A673 (cell line): ENCODE data around the gene CALCR. TPM values are rescaled to one million over a fixed set of nuclear protein-coding genes. Genes with fewer than 3 reads are reported as not detected.

ENCODE experiments used
- BruUV-seq: library from RNA; stranded (reverse); fragments of 400-500 nt; replicated peaks from 2 replicates; lab custom pipeline; 2021; lab: Mats Ljungman, UMichigan
- CTCF ChIA-PET: fragments of 300-600 bp; sonication (Branson Sonifier 250); formaldehyde crosslinking; loops from one replicate; lab custom pipeline; 2022; ENCODE audit warnings: antibody characterized with exemption; lab: Charles Lee
- POLR2A ChIA-PET: fragments of 300-600 bp; sonication (Branson Sonifier 250); formaldehyde crosslinking; loops from one replicate; lab custom pipeline; 2022; ENCODE audit warnings: antibody characterized with exemption; ENCODE audit not compliant: low non-redundant PET; lab: Charles Lee
- DNase-seq: peaks from one replicate; pipeline ENCODE4 v3.0.0-alpha.2; 2015; ENCODE audit warnings: low spot score
- H3K27ac ChIP-seq: fragments of 200-600 bp; sonication (generic); 2 replicates; pipeline ENCODE4 v1.5.1; 2016; ENCODE audit warnings: mixed run types, low read depth, mild to moderate bottlenecking, mixed read lengths, antibody characterized with exemption, low read length; ENCODE audit not compliant: poor library complexity, severe bottlenecking
- H3K27me3 ChIP-seq: fragments of 200-600 bp; sonication (generic); replicated peaks from 2 replicates; pipeline ENCODE4 v1.6.1; 2017; ENCODE audit warnings: mixed run types, low read depth, mild to moderate bottlenecking, mixed read lengths, antibody characterized with exemption, low read length; ENCODE audit not compliant: insufficient read depth, poor library complexity
- H3K36me3 ChIP-seq: fragments of 200-600 bp; sonication (generic); 2 replicates; pipeline ENCODE4 v1.6.1; 2016; ENCODE audit warnings: mixed run types, mild to moderate bottlenecking, mixed read lengths, antibody characterized with exemption, low read length; ENCODE audit not compliant: insufficient read depth, poor library complexity, severe bottlenecking
- H3K4me1 ChIP-seq: fragments of 200-600 bp; sonication (generic); 2 replicates; pipeline ENCODE4 v1.6.1; 2017; ENCODE audit warnings: mixed run types, mild to moderate bottlenecking, mixed read lengths, antibody characterized with exemption, low read length; ENCODE audit not compliant: insufficient read depth, poor library complexity, severe bottlenecking
- H3K4me3 ChIP-seq: fragments of 200-600 bp; sonication (generic); 2 replicates; pipeline ENCODE4 v1.5.1; 2016; ENCODE audit warnings: low read depth, mixed run types, mild to moderate bottlenecking, mixed read lengths, low read length; ENCODE audit not compliant: poor library complexity, severe bottlenecking
- H3K9me3 ChIP-seq: fragments of 200-600 bp; sonication (generic); 2 replicates; pipeline ENCODE4 v1.6.1; 2016; ENCODE audit warnings: mixed run types, low read depth, mild to moderate bottlenecking, mixed read lengths, antibody characterized with exemption, low read length; ENCODE audit not compliant: poor library complexity, severe bottlenecking
- EZH2 ChIP-seq: fragments of 200-600 bp; sonication (generic); IDR thresholded peaks from 2 replicates; pipeline ENCODE4 v1.6.1; 2017; ENCODE audit warnings: borderline replicate concordance, low read depth, mild to moderate bottlenecking, mixed read lengths, antibody characterized with exemption, low read length; ENCODE audit not compliant: poor library complexity, severe bottlenecking
- intact Hi-C: fragments of 100-400 bp; cut with micrococcal nuclease; formaldehyde crosslinking; loops from one replicate; pipeline ENCODE4 v1.10.0; 2022; ENCODE audit not compliant: unreplicated experiment
- total RNA-seq: library from RNA; stranded (reverse); gene quantifications from 2 replicates; pipeline ENCODE4 v1.2.3, GENCODE V29; 2021
- TF ChIP-seq, protein P1 (sequence below): fragments of 300-800, 200-600 bp; sonication (generic); conservative IDR thresholded peaks from 2 replicates; pipeline ENCODE4 v1.5.1; 2017; ENCODE audit warnings: low read depth, mild to moderate bottlenecking, antibody characterized with exemption, low read length, moderate library complexity, mixed read lengths

The CALCR gene
- total RNA-seq, 1 experiment from 2014 or later, result not detected

DNA sequence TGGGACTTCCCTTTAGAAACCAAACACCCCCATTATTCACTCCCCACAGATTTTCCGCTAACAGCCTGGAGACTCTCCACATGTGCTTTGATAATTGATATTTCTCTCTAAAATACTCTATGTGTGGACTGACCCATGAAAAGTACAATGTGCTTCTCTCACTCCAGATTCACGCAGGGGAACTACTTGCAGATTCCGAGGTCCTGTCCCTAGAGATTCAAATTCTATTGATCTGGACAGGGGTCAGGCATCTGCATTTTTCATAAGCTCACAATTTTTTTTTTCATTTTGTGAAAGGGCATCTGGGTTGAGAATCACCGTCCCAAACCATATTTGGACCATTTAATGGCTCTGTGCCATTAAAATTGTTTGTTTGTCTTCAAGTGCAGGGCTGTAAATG lies 98.7 kb downstream of the CALCR start:
- Histone ChIP-seq H3K27ac (no peak overlapping the region), H3K4me1 (no peaks in the 10 kb centered on the region), H3K27me3 (no peaks in the 10 kb centered on the region), H3K36me3 (no peaks in the 10 kb centered on the region), H3K9me3 (no peaks in the 10 kb centered on the region), H3K4me3 (no peak overlapping the region)
- BruUV-seq, result no TSS peak
- POLR2A ChIA-PET, result interaction anchor here (0.6 kb wide), 1 partner anchor 443 kb away, joined by 9 read pairs; no protein-coding TSS in a partner anchor
- intact Hi-C loops, result no loop called here
- TF ChIP-seq, protein P1, sequence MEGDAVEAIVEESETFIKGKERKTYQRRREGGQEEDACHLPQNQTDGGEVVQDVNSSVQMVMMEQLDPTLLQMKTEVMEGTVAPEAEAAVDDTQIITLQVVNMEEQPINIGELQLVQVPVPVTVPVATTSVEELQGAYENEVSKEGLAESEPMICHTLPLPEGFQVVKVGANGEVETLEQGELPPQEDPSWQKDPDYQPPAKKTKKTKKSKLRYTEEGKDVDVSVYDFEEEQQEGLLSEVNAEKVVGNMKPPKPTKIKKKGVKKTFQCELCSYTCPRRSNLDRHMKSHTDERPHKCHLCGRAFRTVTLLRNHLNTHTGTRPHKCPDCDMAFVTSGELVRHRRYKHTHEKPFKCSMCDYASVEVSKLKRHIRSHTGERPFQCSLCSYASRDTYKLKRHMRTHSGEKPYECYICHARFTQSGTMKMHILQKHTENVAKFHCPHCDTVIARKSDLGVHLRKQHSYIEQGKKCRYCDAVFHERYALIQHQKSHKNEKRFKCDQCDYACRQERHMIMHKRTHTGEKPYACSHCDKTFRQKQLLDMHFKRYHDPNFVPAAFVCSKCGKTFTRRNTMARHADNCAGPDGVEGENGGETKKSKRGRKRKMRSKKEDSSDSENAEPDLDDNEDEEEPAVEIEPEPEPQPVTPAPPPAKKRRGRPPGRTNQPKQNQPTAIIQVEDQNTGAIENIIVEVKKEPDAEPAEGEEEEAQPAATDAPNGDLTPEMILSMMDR, result no peak
- TF ChIP-seq EZH2, result no peak
- CTCF ChIA-PET, result no interaction called here
- DNase-seq, result no peak

DNA sequence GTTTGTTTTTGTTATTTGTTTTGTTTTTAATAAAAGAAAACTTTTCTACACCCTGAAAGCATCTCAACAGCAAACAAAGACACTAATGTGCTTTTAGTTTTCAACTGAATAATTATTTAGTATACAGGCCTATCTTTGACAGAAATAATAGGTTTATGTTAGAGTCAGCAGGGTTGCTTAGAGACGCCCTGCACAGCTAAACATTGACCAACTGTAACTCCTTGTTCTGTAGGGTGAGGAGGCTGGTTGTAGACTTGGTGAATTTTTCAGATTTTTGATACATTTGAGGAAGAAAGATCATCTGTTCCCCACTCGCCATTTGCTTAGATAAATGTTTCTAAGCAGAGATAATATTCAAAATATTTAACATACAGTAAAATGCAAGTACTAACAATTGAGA lies 103.1 kb downstream of the CALCR start:
- H3K4me3 ChIP-seq, result no peak overlapping the region
- POLR2A ChIA-PET, result interaction anchor here (0.6 kb wide), 1 partner anchor 104 kb away, joined by 3 read pairs; no protein-coding TSS in a partner anchor
- no peak for TF ChIP-seq EZH2
- TF ChIP-seq, protein P1, result no peak
- H3K9me3 ChIP-seq, result no peaks in the 10 kb centered on the region
- CTCF ChIA-PET, result no interaction called here
- intact Hi-C loops, result no loop called here
- DNase-seq, result no peak
- H3K36me3 ChIP-seq, result no peaks in the 10 kb centered on the region
- no peaks in the 10 kb centered on the region for H3K4me1 ChIP-seq
- no TSS peak for BruUV-seq
- no peaks in the 10 kb centered on the region for H3K27me3 ChIP-seq
- no peak overlapping the region for H3K27ac ChIP-seq

DNA sequence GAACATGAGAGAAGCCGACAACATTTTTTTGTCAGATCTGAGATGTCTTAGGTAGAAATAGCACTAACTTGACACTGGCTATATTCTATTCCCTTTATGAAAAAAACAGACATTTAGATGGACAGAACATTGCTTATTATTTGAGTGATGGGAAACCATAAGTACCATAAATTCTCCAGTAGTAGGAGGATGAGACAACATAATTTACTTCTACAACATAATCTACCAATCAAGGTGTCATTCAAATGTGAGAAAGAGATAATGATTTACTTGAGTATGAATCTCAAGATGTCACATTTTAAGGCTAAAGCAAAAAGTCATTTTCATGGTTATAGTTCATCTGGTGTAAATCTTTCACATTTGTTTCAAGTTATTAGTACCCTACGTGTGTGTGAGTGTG lies 110.8 kb downstream of the CALCR start:
- POLR2A ChIA-PET, result no interaction called here
- no peaks in the 10 kb centered on the region for H3K36me3 ChIP-seq
- no peaks in the 10 kb centered on the region for H3K27me3 ChIP-seq
- CTCF ChIA-PET, result no interaction called here
- DNase-seq, result no peak
- TF ChIP-seq EZH2, result no peak
- no peaks in the 10 kb centered on the region for H3K9me3 ChIP-seq
- intact Hi-C loops, result no loop called here
- H3K27ac ChIP-seq, result no peak overlapping the region
- BruUV-seq, result no TSS peak
- no peak overlapping the region for H3K4me3 ChIP-seq
- no peaks in the 10 kb centered on the region for H3K4me1 ChIP-seq

DNA sequence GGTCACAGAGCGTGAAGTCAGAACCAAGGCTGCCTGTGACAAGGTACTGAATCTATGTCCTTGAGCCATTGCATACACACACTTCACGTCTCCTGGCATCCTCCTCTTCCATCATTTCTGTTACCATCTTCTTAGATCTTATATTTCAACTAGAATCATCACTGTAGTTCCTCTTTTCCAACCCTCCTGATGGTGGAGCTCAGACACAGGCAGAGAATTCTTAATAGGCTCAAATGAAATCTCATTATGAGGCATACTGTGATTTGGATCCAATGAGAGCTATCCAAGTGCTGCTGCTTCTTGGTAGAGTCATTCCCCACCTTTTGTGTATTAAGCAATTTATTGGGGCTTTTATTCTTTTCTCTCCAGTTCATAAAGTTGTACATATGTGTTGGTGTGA lies 113.2 kb downstream of the CALCR start:
- Histone ChIP-seq H3K4me3 (no peak overlapping the region), H3K9me3 (no peaks in the 10 kb centered on the region), H3K36me3 (no peaks in the 10 kb centered on the region), H3K27me3 (peaks cover 2% of the 10 kb centered on the region), H3K4me1 (no peaks in the 10 kb centered on the region), H3K27ac (no peak overlapping the region)
- no TSS peak for BruUV-seq
- ChIA-PET POLR2A (interaction anchor here (0.6 kb wide), 1 partner anchor 185 kb away, joined by 3 read pairs; no protein-coding TSS in a partner anchor), CTCF (interaction anchor here (0.7 kb wide), 1 partner anchor 89 kb away, joined by 3 read pairs; no protein-coding TSS in a partner anchor)
- no peak for TF ChIP-seq EZH2
- TF ChIP-seq, protein P1, result peak; percentile 38
- intact Hi-C loops, result no loop called here
- DNase-seq, result peak; percentile 27
